NCI-H1417 treated with DMSO at 0.1 percent for 48 hours (cell line): ENCODE measurements around the gene VGLL4.

Experiments used
- DNase-seq: peaks from one replicate; lab custom pipeline; 2025; lab: John Stamatoyannopoulos, UW

The VGLL4 gene

GRCh38 chr3:11653298-11654055, 9.8 kb upstream of the VGLL4 start:
- DNase-seq = no peak

- no peak for DNase-seq
Measured at GRCh38 chr3:11651900-11652299, 8.2 kb upstream of the VGLL4 start.

- DNase-seq = no peak
Measured at GRCh38 chr3:11651477-11651876, 7.8 kb upstream of the VGLL4 start.

GRCh38 chr3:11650391-11650790, 6.7 kb upstream of the VGLL4 start:
- DNase-seq = no peak

GRCh38 chr3:11648735-11649134, 5.0 kb upstream of the VGLL4 start:
- DNase-seq = no peak

- DNase-seq = no peak
Measured at GRCh38 chr3:11643201-11643603, 513 bp downstream of the VGLL4 start.

GRCh38 chr3:11642431-11643191, 1.1 kb downstream of the VGLL4 start:
- no peak for DNase-seq

- no peak for DNase-seq
Measured at GRCh38 chr3:11641683-11642430, 1.9 kb downstream of the VGLL4 start.

- no peak for DNase-seq
Measured at GRCh38 chr3:11641316-11641682, 2.4 kb downstream of the VGLL4 start.

- no peak for DNase-seq
Measured at GRCh38 chr3:11640009-11640673, 3.6 kb downstream of the VGLL4 start.

GRCh38 chr3:11638495-11639358, 5.0 kb downstream of the VGLL4 start:
- DNase-seq = no peak

GRCh38 chr3:11637901-11638458, 5.7 kb downstream of the VGLL4 start:
- no peak for DNase-seq

- no peak for DNase-seq
Measured at GRCh38 chr3:11636394-11636770, 7.3 kb downstream of the VGLL4 start.

GRCh38 chr3:11635680-11636393, 7.9 kb downstream of the VGLL4 start:
- no peak for DNase-seq

GRCh38 chr3:11634974-11635612, 8.6 kb downstream of the VGLL4 start:
- DNase-seq = no peak

GRCh38 chr3:11634081-11634635, 9.6 kb downstream of the VGLL4 start:
- DNase-seq = no peak

- DNase-seq = no peak
Measured at GRCh38 chr3:11632966-11633365, 10.7 kb downstream of the VGLL4 start.

- DNase-seq = no peak
Measured at GRCh38 chr3:11632564-11632963, 11.2 kb downstream of the VGLL4 start.

- no peak for DNase-seq
Measured at GRCh38 chr3:11631820-11632219, 11.9 kb downstream of the VGLL4 start.

GRCh38 chr3:11629716-11630115, 14.0 kb downstream of the VGLL4 start:
- DNase-seq = no peak
